Stimulated activated CD8-positive, alpha-beta memory T cell treated with anti-CD3 and anti-CD28 coated beads, Interleukin-12 subunit alpha, Interleukin-12 subunit beta, amount 100 ng/mL, for 1 hour (primary cell): Measurements from ENCODE around the gene RSRP1.
"Not testable (repeated sequence)": the region's sequence is repeated elsewhere in the genome, so short reads cannot be mapped to it uniquely, and the experiment has no call there.

ENCODE experiments used
- DNase-seq: peaks from one replicate; pipeline ENCODE4 v3.0.0-alpha.2; 2020; ENCODE audit warnings: low read depth

RSRP1 gene

DNA sequence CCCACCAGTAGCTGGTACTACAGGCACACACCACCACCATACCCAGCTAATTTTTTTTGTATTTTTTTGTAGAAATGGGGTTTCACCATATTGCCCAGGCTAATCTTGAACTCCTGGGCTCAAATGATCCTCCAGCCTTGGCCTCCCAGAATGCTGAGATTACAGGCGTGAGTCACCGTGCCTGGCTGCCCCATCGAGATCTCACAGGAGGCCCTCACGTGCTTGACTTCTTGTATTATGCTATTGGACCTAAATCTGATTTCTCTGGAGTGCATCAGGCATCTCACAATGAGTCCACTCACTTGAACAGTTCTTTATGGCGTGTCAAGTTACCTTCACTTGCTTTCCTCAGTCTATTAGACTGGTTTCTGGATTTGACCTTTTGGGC is 9.3 kb upstream of the RSRP1 start:
- no peak for DNase-seq

DNA sequence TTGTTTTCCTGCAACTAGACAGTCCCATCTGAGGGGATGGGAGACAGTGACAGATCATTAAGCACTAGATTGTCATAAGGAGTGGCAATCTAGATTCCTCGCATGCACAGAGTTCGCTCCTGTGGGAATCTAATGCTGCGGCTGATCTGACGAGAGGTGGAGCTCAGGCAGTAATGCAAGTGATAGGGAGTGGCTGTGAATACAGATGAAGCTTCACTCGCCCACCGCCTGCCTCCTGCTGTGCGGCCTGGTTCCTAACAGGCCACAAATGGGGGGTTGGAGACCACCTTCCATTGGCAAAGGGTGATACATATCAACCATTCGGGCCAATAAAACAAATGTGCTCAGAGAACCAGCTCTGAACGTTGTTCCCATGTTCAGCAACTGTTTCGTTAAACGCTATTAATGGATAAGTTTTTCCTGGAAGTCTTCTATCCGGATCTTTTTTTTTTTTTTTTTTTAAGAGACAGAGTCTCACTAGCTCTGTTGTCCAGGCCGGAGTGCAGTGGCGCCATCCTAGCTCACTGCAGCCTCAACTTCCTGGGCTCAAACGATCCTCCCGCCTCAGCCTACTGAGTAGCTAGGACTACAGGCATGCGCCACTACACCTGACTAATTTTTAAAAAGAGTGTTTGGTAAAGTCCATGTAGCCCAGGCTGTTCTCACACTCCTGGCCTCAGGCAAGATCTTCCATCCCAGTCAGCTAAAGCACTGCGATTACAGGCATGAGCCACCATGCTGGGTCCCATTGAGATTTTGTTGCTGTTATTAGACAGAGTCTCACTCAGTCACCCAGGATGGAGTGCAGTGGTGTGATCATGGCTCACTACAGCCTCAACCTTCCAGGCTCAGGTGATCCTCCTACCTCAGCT is 8.7 kb upstream of the RSRP1 start:
- no peak for DNase-seq

DNA sequence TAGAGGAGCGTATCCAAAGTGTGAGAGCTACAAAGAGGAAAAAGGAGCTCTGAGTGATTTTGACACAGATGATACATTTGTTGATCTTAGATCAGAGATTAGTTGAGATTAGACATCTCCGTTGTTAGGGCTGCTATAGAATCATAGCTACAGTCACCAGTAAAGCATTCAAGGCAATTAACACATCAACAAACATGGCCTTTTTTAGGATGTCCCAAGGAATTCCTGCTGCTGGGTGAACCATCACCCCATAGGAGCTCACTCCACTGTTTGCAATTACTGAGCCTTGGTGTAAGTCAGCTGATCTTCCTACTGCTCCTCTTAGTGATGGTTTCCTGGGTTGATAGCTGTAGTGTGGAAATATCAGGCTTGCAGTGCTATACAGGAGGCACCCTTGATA is 6.7 kb upstream of the RSRP1 start:
- no peak for DNase-seq

DNA sequence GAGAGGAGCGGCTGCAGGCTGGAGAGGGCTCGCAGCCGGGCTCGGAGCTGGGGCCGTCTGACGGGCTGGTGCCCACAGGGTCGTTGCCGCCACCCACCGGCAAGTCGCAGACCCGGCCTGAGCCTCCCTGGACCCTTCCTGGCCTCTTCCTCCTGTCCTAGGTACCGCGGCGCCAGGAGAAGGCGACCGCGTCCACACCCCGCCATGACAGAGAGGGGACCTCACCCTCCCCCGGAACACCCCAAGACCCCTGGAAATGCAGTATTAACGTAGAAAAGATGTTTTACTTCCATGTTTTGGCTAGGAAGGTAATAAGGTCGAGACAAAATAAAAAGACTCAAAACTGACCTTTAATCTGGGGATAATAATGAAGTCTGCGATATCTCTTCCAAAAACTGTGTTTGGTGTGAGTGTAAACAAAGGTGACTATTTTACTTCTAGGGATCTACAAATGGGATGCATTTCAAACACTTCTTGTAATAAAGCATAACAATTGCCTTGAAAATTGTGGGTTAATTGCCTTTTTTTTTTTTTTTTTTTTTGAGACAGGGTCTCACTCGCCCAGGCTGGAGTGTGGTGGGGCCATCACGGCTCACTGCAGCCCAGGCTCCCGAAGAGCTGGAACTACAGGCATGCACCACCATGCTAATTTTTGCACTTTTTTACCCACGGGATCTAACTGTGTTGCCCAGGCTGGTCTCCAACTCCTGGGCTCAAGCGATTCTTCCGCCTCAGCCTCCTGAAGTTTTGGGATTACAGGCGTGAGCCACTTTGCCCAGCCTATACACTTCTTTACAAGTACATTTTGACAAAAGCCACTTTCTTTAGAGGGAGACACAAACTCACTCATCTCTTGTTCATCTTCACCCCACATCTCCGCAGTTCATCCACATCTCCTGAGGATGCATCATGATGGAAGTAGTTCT is 838 bp upstream of the RSRP1 start:
- DNase-seq = no peak

DNA sequence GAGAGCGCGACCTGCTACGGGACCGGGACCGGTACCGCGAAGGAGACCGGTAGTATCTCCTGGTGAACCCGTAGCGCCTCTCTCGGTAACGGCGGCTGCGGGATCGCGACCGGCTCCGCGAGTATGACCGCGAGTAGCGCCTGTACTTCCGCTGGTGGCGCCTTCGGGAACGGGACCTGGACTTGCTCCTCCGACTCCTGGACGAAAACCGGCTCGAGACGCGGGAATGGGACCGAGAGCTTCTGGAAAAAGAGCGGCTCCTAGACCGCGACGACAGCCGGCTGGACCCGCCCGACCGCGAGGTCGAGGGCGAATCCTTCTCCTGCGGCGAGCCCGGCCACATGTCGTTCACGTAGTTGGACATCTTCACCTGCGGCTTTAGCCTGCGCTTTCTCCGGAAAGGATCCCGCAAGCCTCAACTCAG is 642 bp downstream of the RSRP1 start:
- DNase-seq = no peak

DNA sequence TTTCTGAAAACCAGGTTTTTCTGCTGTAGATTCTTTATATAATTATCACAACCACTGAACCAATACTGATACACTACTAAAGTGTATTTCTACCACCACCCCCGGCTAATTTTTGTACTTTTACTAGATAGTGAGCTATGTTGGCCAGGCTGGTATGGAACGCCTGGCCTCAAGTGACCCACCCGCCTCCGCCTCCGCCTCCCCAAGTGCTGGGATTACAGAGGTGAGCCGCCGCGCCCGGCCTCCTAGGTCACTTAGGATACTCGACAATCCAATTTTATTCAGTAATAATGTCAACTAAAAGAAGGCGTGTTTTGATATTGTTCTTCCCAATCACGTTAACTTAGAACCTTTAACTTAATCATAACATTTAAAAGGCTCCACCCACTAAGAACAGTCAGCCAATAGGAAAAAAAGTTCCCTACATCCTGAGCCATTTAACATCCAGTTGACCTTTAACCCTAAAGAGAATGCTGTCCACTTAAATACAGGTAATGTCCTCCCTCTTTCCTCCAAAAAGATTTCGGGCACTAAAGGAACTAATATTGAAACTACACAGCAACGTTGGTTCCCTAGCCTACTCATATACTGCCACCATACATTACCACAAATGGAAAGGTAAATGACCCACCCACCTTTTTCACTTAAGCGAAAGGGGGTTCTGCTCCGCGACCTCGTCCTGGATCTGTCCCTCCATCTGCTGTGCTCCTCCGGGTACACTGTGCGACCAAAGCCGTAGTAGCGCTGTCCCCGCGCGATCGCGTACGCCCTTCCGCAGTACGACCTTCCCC is 1.2 kb downstream of the RSRP1 start:
- no peak for DNase-seq

DNA sequence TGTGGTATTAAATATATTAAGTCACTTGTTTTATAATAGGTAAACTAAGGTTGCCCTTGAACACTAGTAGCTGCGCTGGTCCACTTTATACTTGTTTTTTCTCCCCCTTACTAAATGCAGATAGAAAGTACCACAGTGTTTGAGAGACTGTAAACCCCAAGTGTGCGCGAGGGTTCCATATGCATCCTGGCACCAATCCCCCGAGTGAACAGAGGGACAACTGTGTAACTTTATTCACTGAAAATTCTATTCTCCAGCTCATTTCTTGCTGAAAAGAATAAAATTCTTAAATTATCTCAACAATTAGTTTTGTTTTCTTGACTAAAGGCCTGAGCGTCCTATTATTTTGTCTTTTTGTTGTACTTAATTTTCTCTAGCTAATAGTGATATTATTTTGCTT is 1.9 kb downstream of the RSRP1 start:
- DNase-seq = no peak

DNA sequence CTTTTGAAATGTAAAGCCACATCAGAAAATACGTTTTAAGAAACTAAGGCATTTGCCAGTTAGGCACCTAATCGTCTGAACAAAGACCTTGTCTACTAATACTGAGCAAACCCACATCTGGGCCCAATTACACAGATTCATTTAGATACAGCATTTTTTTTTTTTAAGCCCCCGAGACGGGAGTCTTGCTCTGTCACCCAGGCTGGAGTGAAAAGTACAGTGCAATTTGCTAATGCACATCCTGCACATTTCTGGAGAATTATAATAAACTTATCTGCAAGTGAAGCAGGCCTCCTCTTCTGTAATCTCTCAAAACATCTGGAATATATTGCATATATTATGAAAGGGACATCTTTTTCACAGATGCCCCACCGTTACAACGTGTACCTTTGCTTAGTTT is 3.3 kb downstream of the RSRP1 start:
- no peak for DNase-seq

DNA sequence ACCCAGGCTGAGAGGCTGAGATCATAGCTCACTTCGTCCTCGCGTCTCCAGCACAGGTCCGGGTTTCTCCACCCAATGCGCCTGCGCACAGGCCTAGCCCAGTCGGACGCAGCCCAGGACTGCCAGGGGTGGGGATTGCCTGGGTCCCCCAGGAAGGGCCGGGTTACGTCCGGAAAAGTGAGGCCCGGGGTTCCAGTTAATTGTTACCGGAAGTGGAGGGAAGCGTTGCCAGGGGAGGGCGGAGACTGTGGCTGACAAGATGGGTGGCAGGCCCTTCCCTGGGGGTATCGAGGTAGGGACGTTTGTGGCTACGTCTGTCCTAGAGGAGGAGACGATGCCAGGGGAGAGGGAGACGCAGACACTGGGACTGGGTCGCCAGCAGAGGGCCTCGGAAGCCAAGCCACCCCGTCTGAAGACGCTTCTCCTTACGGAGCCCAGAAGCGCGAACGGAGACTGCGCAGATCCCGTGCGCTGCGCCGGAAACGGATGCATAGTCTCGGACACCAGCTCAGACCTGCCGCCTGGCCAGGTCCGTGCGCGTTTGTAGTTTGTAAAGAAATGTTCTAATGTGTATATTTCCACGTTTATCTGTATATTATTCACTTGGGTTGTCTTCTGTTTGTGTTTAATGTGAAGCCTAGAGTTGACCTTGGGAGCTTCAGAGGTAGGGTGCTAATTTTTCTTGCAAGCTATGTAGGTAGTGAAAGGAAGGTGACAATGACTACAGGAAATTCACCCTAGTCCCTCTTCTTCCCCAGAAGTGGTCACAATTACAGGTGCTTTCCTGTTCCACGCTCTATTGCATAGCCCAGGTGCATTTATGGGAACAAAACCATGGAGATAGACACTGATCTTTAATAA is 7.3 kb downstream of the RSRP1 start:
- peak; percentile 64 for DNase-seq

DNA sequence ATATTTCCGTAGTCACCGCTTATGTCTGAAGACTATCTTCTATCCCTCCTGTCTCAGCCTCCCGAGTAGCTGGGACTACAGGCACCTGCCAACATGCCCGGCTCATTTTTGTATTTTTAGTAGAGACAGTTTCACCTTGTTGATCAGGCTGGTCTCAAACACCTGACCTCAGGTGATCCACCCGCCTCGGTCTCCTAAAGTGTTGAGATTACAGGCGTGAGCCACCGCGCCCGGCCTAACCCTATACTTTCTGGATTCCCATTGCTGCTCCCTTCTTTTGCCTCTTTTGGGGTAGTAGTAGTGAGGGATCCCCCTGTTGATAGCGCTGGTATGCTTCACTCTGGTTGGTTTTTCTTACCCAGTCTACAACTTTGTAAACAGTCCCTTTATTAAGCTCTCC is 9.2 kb downstream of the RSRP1 start:
- DNase-seq = no peak

DNA sequence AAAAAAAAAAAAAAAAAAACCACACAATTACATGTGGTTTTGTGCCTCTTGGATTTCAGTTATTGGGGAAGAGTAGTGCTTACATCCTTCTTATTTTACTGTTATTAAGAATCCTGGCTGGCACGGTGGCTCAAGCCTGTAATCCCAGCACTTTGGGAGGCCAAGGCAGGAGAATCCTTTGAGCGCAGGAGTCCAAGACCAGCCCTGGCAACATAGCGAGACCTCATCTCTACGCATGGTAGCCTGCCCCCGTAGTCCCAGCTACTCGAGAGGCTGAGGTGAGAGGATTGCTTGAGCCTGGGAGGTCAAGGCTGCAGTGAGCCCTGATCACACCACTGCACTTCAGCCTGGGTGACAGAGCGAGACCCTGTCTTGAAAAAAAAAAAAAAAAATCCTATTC is 11.0 kb downstream of the RSRP1 start:
- DNase-seq = not testable (repeated sequence)

DNA sequence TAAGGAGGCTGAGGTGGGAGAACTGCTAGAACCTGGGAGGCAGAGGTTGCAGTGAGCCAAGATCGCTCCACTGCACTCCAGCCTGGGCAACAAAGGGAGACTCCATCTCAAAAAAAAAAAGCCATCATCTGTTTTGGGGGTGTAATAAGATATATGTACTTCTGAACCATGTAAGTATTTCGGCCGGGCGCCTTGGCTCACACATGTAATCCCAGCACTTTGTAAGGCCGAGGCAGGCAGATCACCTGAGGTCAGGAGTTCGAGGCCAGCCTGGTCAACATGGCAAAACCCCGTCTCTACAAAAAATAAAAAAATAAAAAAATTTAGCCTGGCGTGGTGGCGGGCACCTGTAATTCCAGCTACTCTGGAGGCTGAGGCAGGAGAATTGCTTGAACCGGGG is 11.8 kb downstream of the RSRP1 start:
- not testable (repeated sequence) for DNase-seq

DNA sequence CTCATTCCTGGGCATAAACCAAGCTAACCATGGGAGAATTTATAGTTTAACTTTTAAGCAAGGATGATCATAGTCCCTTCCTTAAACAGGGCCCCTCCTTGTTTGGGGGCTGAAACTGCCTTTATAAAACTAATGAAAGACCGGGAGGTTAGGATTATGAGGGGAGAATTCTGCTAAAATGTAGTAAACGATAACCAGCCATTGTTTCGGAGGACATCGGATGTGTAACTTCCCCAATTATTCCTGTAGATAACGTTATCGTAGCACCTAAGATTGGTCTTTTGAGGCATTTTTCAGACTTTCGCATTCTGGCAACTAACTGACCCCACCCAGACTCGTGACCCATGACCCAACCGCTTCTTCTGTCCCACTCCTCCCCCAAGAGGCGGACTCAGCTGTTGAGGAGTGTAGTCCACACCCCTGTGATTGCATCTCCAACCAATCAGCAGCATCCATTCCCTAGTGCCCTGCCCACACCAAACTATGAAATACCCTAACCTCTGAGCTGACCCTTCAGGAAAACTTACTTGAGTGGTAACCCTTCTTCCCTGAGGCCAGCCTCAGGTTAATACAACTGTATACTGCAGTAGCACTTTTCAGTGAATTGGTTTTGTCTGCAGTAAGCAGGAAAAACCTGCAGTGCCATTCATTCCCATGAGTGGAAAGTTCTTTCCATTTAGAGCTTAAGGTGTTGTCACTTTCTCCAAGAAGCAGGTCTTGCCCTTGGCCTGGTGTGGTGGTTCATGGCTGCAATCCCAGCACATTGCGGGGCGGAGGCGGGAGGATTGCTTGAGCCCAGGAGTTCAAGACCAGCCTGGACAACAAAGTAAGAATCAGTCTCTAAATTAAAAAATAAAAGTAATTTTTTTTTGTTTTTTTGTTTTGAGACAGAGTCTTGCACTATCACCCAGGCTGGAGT is 14.1 kb downstream of the RSRP1 start:
- DNase-seq = peak; percentile 45

DNA sequence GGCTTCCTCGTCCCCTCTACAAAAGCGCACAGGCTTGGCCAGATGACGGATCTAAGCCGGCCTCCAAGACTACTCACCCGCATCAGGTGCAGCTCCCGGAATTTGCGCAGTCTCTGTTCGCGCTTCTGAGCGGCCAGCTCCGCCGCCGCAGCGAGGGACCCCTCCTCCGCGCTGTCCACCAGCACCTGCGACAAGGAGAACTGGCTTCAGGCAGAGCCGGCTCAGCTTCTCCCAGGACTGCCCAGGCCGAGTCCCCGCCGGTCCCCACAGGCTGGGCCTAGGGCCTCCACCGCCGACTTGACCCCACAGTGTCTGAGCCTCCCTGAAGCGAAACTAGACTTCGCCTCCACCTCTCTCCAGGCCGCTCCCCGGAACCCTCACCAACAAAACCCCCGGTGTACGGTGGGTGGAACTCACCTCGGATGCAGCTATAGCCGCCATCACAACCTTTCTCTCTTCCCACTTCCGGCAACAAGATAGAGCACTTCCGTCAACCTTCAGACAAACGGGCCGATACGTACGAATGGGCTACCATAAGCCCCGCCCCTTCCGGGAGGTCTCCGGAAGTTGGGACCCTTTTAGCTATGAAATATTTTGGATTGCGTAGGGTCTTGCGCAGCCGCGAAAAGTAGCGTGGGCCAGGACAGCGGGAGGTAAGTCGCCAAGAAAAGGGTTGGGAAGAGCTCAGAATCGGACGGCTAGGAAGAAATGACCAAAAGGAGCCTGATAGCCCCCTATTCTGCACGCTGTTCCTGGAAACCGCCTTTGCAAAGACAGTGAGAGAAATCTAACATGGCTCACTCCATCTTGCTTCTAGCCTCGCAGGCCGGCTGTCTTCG is 15.0 kb downstream of the RSRP1 start, which contains the start of gene SYF2:
Gene SYF2 (minus strand): TSS at position 476 of the 839 bp plus-strand sequence. CDS start 35 bp downstream, at position 441.
- peak; percentile 80 for DNase-seq

DNA sequence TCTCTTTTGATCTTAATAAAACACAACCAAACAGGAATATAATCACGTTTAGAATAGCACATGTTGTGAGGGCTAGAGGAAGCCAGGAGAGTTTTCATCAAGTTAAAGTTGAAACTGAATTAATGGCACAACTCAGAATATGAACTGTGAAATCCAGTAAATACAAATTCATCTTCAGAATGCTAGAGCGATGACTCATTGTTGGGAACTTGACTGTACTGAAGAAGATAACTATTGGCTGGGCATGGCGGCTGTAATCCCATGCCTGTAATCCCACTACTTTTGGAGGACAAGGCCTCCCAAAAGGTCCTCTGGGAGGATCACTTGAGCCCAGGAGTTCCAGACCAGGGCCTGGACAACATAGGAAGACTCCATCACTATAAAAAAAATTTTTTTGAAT is 23.8 kb downstream of the RSRP1 start:
- no peak for DNase-seq

DNA sequence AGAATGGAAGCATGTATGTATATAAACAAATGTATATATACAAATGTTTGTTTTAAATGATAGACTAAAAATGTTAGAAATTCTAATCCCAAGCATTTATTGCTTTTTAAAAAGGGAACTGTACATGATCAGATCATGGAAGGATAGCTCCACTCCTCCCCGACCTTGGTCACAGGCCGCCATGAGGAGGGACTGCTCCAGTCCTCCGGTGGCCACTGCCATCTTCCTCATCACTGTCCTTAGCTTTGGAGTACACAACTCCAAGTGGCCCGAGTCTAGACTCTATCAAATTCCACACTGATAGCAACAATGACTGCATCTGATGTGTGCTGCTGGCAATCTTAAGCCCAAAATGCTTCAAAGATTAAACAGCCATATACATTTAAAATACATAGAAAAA is 24.6 kb downstream of the RSRP1 start:
- no peak for DNase-seq

DNA sequence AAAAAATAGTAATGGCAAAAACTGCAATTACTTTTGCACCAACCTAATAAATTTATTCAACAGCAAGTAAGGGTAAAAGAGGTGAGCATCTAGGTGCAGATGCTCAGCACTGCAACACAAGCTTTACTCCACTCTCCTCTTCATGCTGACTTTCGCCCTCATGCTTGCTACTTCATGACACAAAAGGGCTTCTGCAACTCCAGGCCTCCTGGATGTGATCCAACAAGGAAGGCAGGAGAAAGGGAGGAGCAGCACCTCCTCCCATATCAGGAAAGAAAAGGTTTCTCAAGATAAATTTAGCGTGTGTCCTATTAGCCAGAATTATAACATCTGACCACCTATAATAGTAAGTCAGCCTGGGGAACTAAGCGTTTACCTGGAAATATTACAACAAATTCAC is 26.6 kb downstream of the RSRP1 start:
- no peak for DNase-seq

DNA sequence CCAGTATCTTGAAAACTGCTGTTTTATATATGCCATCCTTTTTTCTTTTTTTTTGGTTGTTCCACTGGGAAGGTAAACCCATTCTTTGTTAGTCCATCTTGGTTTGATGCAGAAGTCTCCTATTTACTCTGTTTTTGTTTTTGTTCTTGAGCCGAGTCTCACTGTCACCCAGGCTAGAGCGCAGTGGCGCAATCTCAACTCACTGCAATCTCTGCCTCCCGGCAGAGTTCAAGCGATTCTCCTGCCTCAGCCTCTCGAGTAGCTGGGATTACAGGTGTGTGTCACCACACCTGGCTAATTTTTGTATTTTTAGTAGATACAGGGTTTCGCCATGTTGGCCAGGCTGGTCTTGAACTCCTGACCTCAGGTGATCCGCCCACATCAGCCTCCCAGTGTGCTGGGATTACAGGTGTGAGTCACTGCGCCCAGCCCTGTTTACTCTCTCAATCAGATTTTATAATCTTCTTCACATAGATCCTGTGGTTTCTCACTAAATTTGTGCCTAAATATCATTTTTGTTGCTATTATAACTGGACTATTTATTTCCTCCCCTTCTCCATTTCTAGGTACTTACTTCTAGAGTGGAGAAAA is 27.5 kb downstream of the RSRP1 start:
- DNase-seq = no peak
